GM23248 (cell line): ENCODE results near the gene HMCN1.

ENCODE experiments used
- EZH2 ChIP-seq: fragments of 200-600 bp; sonication (generic); IDR thresholded peaks from 2 replicates; pipeline ENCODE4 v1.6.1; 2018; ENCODE audit warnings: antibody characterized with exemption, mild to moderate bottlenecking; ENCODE audit not compliant: insufficient read depth, poor library complexity, severe bottlenecking
- EZH2phosphoT487 ChIP-seq: fragments of 200-600 bp; sonication (generic); IDR thresholded peaks from 2 replicates; pipeline ENCODE4 v1.6.1; 2018; ENCODE audit warnings: antibody characterized with exemption, moderate library complexity, mild to moderate bottlenecking, low read depth; ENCODE audit not compliant: insufficient read depth

DNA sequence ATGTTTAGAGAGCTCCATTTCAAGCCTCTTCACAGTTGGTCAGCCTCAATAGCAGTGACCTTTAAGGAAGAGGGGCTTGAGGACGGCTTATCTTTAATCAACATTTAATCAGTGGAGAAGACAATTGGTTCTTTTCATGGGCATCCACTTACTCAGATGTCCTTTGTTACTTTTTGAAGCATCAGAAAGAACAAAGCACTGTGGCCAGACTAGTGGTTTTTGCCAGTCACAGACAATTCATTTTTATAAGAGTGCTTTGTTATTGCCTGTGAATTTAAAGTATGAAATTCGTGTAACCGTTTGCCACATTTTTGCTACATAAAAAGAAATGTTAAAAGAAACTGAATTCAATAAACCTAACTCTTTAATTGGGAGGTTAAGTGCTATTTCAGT is 418.0 kb downstream of the HMCN1 start:
- TF ChIP-seq EZH2 (no peak), EZH2phosphoT487 (no peak)
